ENCODE measurements around the gene CHMP5. TPM values are rescaled to one million over a fixed set of nuclear protein-coding genes. Genes with fewer than 3 reads are reported as not detected.

Gene CHMP5
- polyA plus RNA-seq, 2 donors = 59.9 to 64.2 TPM

GRCh38 chr9:33254211-33254610, 10.6 kb upstream of the CHMP5 start:
- Histone ChIP-seq H3K9me3 (ENCODE audit: control insufficient read depth in 2 of 2, insufficient read depth in 1 of 2, low read depth in 1 of 2, low read length in 1 of 2) (no peaks in the 10 kb centered on the region), H3K36me3 (ENCODE audit: control insufficient read depth in 2 of 2, insufficient read depth in 2 of 2, low read length in 1 of 2) (peaks cover 27 to 30% of the 10 kb centered on the region in 2 donors), H3K27ac (ENCODE audit: low read depth in 2 of 2, low read length in 1 of 2) (peak overlapping the region in 1 of 2 donors; percentile 39), H3K4me3 (ENCODE audit: low read depth in 1 of 2, low read length in 2 of 2) (no peak overlapping the region), H3K4me1 (ENCODE audit: control insufficient read depth in 2 of 2, insufficient read depth in 2 of 2, low read length in 1 of 2) (peaks cover 0 to 3% of the 10 kb centered on the region in 2 donors), H3K27me3 (ENCODE audit: control insufficient read depth in 1 of 2, insufficient read depth in 2 of 2, low read length in 2 of 2) (no peaks in the 10 kb centered on the region)
- 93 to 94% methylated on average over 4 of the region's 4 CpGs for WGBS, 2 donors

- WGBS, 2 donors = 91 to 95% methylated on average over 8 of the region's 8 CpGs
- Histone ChIP-seq H3K4me1 (ENCODE audit: control insufficient read depth in 2 of 2, insufficient read depth in 2 of 2, low read length in 1 of 2) (no peaks in the 10 kb centered on the region), H3K36me3 (ENCODE audit: control insufficient read depth in 2 of 2, insufficient read depth in 2 of 2, low read length in 1 of 2) (peaks cover 28 to 30% of the 10 kb centered on the region in 2 donors), H3K27ac (ENCODE audit: low read depth in 2 of 2, low read length in 1 of 2) (no peak overlapping the region), H3K4me3 (ENCODE audit: low read depth in 1 of 2, low read length in 2 of 2) (no peak overlapping the region), H3K9me3 (ENCODE audit: control insufficient read depth in 2 of 2, insufficient read depth in 1 of 2, low read depth in 1 of 2, low read length in 1 of 2) (no peaks in the 10 kb centered on the region), H3K27me3 (ENCODE audit: control insufficient read depth in 1 of 2, insufficient read depth in 2 of 2, low read length in 2 of 2) (no peaks in the 10 kb centered on the region)
These were observed 9.8 kb upstream of the CHMP5 start for GRCh38 chr9:33255014-33255413.

GRCh38 chr9:33255471-33255870, 9.4 kb upstream of the CHMP5 start:
- peaks cover 29 to 30% of the 10 kb centered on the region in 2 donors for H3K36me3 ChIP-seq (ENCODE audit: control insufficient read depth in 2 of 2, insufficient read depth in 2 of 2, low read length in 1 of 2)
- no peak overlapping the region for H3K4me3 ChIP-seq (ENCODE audit: low read depth in 1 of 2, low read length in 2 of 2)

GRCh38 chr9:33256236-33256635, 8.6 kb upstream of the CHMP5 start:
- Histone ChIP-seq H3K4me1 (ENCODE audit: control insufficient read depth in 2 of 2, insufficient read depth in 2 of 2, low read length in 1 of 2) (no peaks in the 10 kb centered on the region), H3K36me3 (ENCODE audit: control insufficient read depth in 2 of 2, insufficient read depth in 2 of 2, low read length in 1 of 2) (peaks cover 29 to 30% of the 10 kb centered on the region in 2 donors), H3K9me3 (ENCODE audit: control insufficient read depth in 2 of 2, insufficient read depth in 1 of 2, low read depth in 1 of 2, low read length in 1 of 2) (no peaks in the 10 kb centered on the region), H3K27ac (ENCODE audit: low read depth in 2 of 2, low read length in 1 of 2) (no peak overlapping the region), H3K27me3 (ENCODE audit: control insufficient read depth in 1 of 2, insufficient read depth in 2 of 2, low read length in 2 of 2) (no peaks in the 10 kb centered on the region), H3K4me3 (ENCODE audit: low read depth in 1 of 2, low read length in 2 of 2) (no peak overlapping the region)
- WGBS, 2 donors = 85 to 86% methylated on average over 2 of the region's 2 CpGs

More at GRCh38 chr9:33255471-33255870, 9.4 kb upstream of the CHMP5 start:
- no peaks in the 10 kb centered on the region for H3K9me3 ChIP-seq (ENCODE audit: control insufficient read depth in 2 of 2, insufficient read depth in 1 of 2, low read depth in 1 of 2, low read length in 1 of 2)
- H3K4me1 ChIP-seq (ENCODE audit: control insufficient read depth in 2 of 2, insufficient read depth in 2 of 2, low read length in 1 of 2) = no peaks in the 10 kb centered on the region
- H3K27ac ChIP-seq (ENCODE audit: low read depth in 2 of 2, low read length in 1 of 2) = no peak overlapping the region
- no peaks in the 10 kb centered on the region for H3K27me3 ChIP-seq (ENCODE audit: control insufficient read depth in 1 of 2, insufficient read depth in 2 of 2, low read length in 2 of 2)
- WGBS, 2 donors = 85 to 86% methylated on average over 4 of the region's 4 CpGs

GRCh38 chr9:33257276-33257675, 7.6 kb upstream of the CHMP5 start:
- H3K4me3 ChIP-seq (ENCODE audit: low read depth in 1 of 2, low read length in 2 of 2) = no peak overlapping the region
- 92 to 94% methylated on average over 4 of the region's 4 CpGs for WGBS, 2 donors
- H3K4me1 ChIP-seq (ENCODE audit: control insufficient read depth in 2 of 2, insufficient read depth in 2 of 2, low read length in 1 of 2) = no peaks in the 10 kb centered on the region
- H3K9me3 ChIP-seq (ENCODE audit: control insufficient read depth in 2 of 2, insufficient read depth in 1 of 2, low read depth in 1 of 2, low read length in 1 of 2) = no peaks in the 10 kb centered on the region
- H3K27me3 ChIP-seq (ENCODE audit: control insufficient read depth in 1 of 2, insufficient read depth in 2 of 2, low read length in 2 of 2) = no peaks in the 10 kb centered on the region
- peaks cover 28 to 34% of the 10 kb centered on the region in 2 donors for H3K36me3 ChIP-seq (ENCODE audit: control insufficient read depth in 2 of 2, insufficient read depth in 2 of 2, low read length in 1 of 2)
- H3K27ac ChIP-seq (ENCODE audit: low read depth in 2 of 2, low read length in 1 of 2) = no peak overlapping the region

- H3K4me1 ChIP-seq (ENCODE audit: control insufficient read depth in 2 of 2, insufficient read depth in 2 of 2, low read length in 1 of 2) = peaks cover 2 to 3% of the 10 kb centered on the region in 2 donors
- no peaks in the 10 kb centered on the region for H3K9me3 ChIP-seq (ENCODE audit: control insufficient read depth in 2 of 2, insufficient read depth in 1 of 2, low read depth in 1 of 2, low read length in 1 of 2)
- H3K27ac ChIP-seq (ENCODE audit: low read depth in 2 of 2, low read length in 1 of 2) = no peak overlapping the region
- no peaks in the 10 kb centered on the region for H3K27me3 ChIP-seq (ENCODE audit: control insufficient read depth in 1 of 2, insufficient read depth in 2 of 2, low read length in 2 of 2)
- 77 to 83% methylated on average over 1 of the region's 1 CpG for WGBS, 2 donors
- H3K4me3 ChIP-seq (ENCODE audit: low read depth in 1 of 2, low read length in 2 of 2) = no peak overlapping the region
- H3K36me3 ChIP-seq (ENCODE audit: control insufficient read depth in 2 of 2, insufficient read depth in 2 of 2, low read length in 1 of 2) = peaks cover 13 to 23% of the 10 kb centered on the region in 2 donors
These were observed 4.5 kb upstream of the CHMP5 start for GRCh38 chr9:33260372-33260771.

GRCh38 chr9:33263131-33264002, 1.5 kb upstream of the CHMP5 start:
- peaks cover 4% of the 10 kb centered on the region in 2 donors for H3K36me3 ChIP-seq (ENCODE audit: control insufficient read depth in 2 of 2, insufficient read depth in 2 of 2, low read length in 1 of 2)
- H3K4me3 ChIP-seq (ENCODE audit: low read depth in 1 of 2, low read length in 2 of 2) = peak overlapping the region; percentile 97 to 98
- peaks cover 2 to 6% of the 10 kb centered on the region in 2 donors for H3K4me1 ChIP-seq (ENCODE audit: control insufficient read depth in 2 of 2, insufficient read depth in 2 of 2, low read length in 1 of 2)
- WGBS, 2 donors = 4 to 6% methylated on average over 25 of the region's 25 CpGs
- H3K27me3 ChIP-seq (ENCODE audit: control insufficient read depth in 1 of 2, insufficient read depth in 2 of 2, low read length in 2 of 2) = no peaks in the 10 kb centered on the region
- peak overlapping the region; percentile 95 to 96 for H3K27ac ChIP-seq (ENCODE audit: low read depth in 2 of 2, low read length in 1 of 2)
- no peaks in the 10 kb centered on the region for H3K9me3 ChIP-seq (ENCODE audit: control insufficient read depth in 2 of 2, insufficient read depth in 1 of 2, low read depth in 1 of 2, low read length in 1 of 2)

GRCh38 chr9:33264003-33264472, 811 bp upstream of the CHMP5 start:
- Histone ChIP-seq H3K4me3 (ENCODE audit: low read depth in 1 of 2, low read length in 2 of 2) (peak overlapping the region; percentile 97 to 98), H3K27ac (ENCODE audit: low read depth in 2 of 2, low read length in 1 of 2) (peak overlapping the region; percentile 95 to 96), H3K27me3 (ENCODE audit: control insufficient read depth in 1 of 2, insufficient read depth in 2 of 2, low read length in 2 of 2) (no peaks in the 10 kb centered on the region), H3K9me3 (ENCODE audit: control insufficient read depth in 2 of 2, insufficient read depth in 1 of 2, low read depth in 1 of 2, low read length in 1 of 2) (no peaks in the 10 kb centered on the region), H3K4me1 (ENCODE audit: control insufficient read depth in 2 of 2, insufficient read depth in 2 of 2, low read length in 1 of 2) (peaks cover 2 to 6% of the 10 kb centered on the region in 2 donors), H3K36me3 (ENCODE audit: control insufficient read depth in 2 of 2, insufficient read depth in 2 of 2, low read length in 1 of 2) (peaks cover 4% of the 10 kb centered on the region in 2 donors)
- WGBS, 2 donors = 0% methylated on average over 37 of the region's 37 CpGs

- Histone ChIP-seq H3K27me3 (ENCODE audit: control insufficient read depth in 1 of 2, insufficient read depth in 2 of 2, low read length in 2 of 2) (no peaks in the 10 kb centered on the region), H3K27ac (ENCODE audit: low read depth in 2 of 2, low read length in 1 of 2) (peak overlapping the region; percentile 92 to 94), H3K9me3 (ENCODE audit: control insufficient read depth in 2 of 2, insufficient read depth in 1 of 2, low read depth in 1 of 2, low read length in 1 of 2) (no peaks in the 10 kb centered on the region), H3K4me3 (ENCODE audit: low read depth in 1 of 2, low read length in 2 of 2) (peak overlapping the region; percentile 66 to 70), H3K4me1 (ENCODE audit: control insufficient read depth in 2 of 2, insufficient read depth in 2 of 2, low read length in 1 of 2) (peaks cover 2 to 6% of the 10 kb centered on the region in 2 donors), H3K36me3 (ENCODE audit: control insufficient read depth in 2 of 2, insufficient read depth in 2 of 2, low read length in 1 of 2) (peaks cover 2 to 4% of the 10 kb centered on the region in 2 donors)
- 20 to 21% methylated on average over 13 of the region's 13 CpGs for WGBS, 2 donors
These were observed 489 bp downstream of the CHMP5 start for GRCh38 chr9:33265211-33265865.
